Calu3 (cell line): ENCODE data around the gene ITSN2. TPM values are rescaled to one million over a fixed set of nuclear protein-coding genes. Genes with fewer than 3 reads are reported as not detected.

Experiments
- BruUV-seq: library from RNA; stranded (reverse); fragments of 400-500 nt; replicated peaks from 2 replicates; lab custom pipeline; 2021; lab: Mats Ljungman, UMichigan
- CTCF ChIA-PET: fragments of 300-600 bp; sonication (Branson Sonifier 250); formaldehyde crosslinking; loops from one replicate; lab custom pipeline; 2022; ENCODE audit warnings: antibody characterized with exemption; lab: Charles Lee
- DNase-seq: peaks from one replicate; pipeline ENCODE4 v3.0.0; 2022
- H3K27ac Mint-ChIP-seq: one replicate; pipeline ENCODE4 v1.8.0; 2022; ENCODE audit warnings: mixed read lengths; ENCODE audit not compliant: unreplicated experiment
- H3K27me3 Mint-ChIP-seq: one replicate; pipeline ENCODE4 v1.8.0; 2022; ENCODE audit warnings: mixed read lengths; ENCODE audit not compliant: unreplicated experiment
- H3K36me3 Mint-ChIP-seq: one replicate; pipeline ENCODE4 v1.8.0; 2022; ENCODE audit warnings: mild to moderate bottlenecking, moderate library complexity, mixed read lengths; ENCODE audit not compliant: insufficient read depth, unreplicated experiment
- H3K4me1 Mint-ChIP-seq: one replicate; pipeline ENCODE4 v1.8.0; 2022; ENCODE audit warnings: mild to moderate bottlenecking, low read depth, mixed read lengths; ENCODE audit not compliant: unreplicated experiment
- H3K4me3 Mint-ChIP-seq: one replicate; pipeline ENCODE4 v1.8.0; 2022; ENCODE audit warnings: mild to moderate bottlenecking, low read depth, moderate library complexity, mixed read lengths; ENCODE audit not compliant: unreplicated experiment
- H3K9me3 Mint-ChIP-seq: one replicate; pipeline ENCODE4 v1.8.0; 2022; ENCODE audit warnings: low read depth, mixed read lengths; ENCODE audit not compliant: unreplicated experiment
- intact Hi-C: fragments of 100-400 bp; cut with micrococcal nuclease; formaldehyde crosslinking; loops from one replicate; pipeline ENCODE4 v1.10.0; 2022; ENCODE audit not compliant: unreplicated experiment
- total RNA-seq: library from RNA; stranded (reverse); gene quantifications from 2 replicates; pipeline ENCODE4 v1.2.3, GENCODE V29; 2022
- TF ChIP-seq, protein P1 (sequence below): fragments of 200-600 bp; IDR thresholded peaks from one replicate; pipeline ENCODE4 v1.8.0; 2022; ENCODE audit warnings: antibody characterized with exemption; ENCODE audit not compliant: unreplicated experiment

Gene ITSN2
- total RNA-seq, 1 experiment from 2014 or later = 45.4 TPM

GRCh38 chr2:24272161-24272802 lies 88.1 kb downstream of the ITSN2 start:
- Mint-ChIP-seq H3K36me3 (peaks cover 6% of the 10 kb centered on the region), H3K9me3 (no peaks in the 10 kb centered on the region), H3K27ac (no peak overlapping the region), H3K4me3 (no peak overlapping the region), H3K4me1 (peaks cover 16% of the 10 kb centered on the region), H3K27me3 (no peaks in the 10 kb centered on the region)
- TF ChIP-seq, protein P1, sequence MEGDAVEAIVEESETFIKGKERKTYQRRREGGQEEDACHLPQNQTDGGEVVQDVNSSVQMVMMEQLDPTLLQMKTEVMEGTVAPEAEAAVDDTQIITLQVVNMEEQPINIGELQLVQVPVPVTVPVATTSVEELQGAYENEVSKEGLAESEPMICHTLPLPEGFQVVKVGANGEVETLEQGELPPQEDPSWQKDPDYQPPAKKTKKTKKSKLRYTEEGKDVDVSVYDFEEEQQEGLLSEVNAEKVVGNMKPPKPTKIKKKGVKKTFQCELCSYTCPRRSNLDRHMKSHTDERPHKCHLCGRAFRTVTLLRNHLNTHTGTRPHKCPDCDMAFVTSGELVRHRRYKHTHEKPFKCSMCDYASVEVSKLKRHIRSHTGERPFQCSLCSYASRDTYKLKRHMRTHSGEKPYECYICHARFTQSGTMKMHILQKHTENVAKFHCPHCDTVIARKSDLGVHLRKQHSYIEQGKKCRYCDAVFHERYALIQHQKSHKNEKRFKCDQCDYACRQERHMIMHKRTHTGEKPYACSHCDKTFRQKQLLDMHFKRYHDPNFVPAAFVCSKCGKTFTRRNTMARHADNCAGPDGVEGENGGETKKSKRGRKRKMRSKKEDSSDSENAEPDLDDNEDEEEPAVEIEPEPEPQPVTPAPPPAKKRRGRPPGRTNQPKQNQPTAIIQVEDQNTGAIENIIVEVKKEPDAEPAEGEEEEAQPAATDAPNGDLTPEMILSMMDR = no peak
- no peak for DNase-seq
- intact Hi-C loops = no loop called here
- BruUV-seq = no TSS peak
- CTCF ChIA-PET = no interaction called here

DNA sequence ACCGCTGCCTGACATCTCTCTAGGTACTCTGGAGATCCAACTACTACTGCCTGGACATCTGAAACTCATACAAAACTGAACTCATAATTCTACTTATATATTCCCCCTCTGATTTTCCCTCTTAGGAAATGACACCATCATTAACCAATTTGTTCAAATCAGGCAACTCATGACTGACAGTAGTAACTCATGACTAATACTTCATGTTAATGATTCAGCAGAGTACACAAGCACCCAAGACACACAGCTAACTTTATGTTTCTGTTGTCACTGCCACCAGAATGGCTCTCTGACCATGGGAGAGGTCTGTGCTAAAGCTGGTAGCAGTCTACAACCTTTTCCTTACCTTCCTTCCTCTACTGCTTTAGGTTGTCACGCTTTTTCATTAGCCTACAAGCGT lies 91.1 kb downstream of the ITSN2 start:
- H3K9me3 Mint-ChIP-seq = no peaks in the 10 kb centered on the region
- peak; percentile 17 for DNase-seq
- H3K27me3 Mint-ChIP-seq = no peaks in the 10 kb centered on the region
- CTCF ChIA-PET = interaction anchor here (0.6 kb wide), 1 partner anchor 327 kb away, joined by 13 read pairs; no protein-coding TSS in a partner anchor
- no TSS peak for BruUV-seq
- TF ChIP-seq, protein P1 = no peak
- peak overlapping the region; percentile 71 for H3K27ac Mint-ChIP-seq
- H3K4me3 Mint-ChIP-seq = no peak overlapping the region
- intact Hi-C loops = no loop called here
- peaks cover 16% of the 10 kb centered on the region for H3K4me1 Mint-ChIP-seq
- peaks cover 6% of the 10 kb centered on the region for H3K36me3 Mint-ChIP-seq

DNA sequence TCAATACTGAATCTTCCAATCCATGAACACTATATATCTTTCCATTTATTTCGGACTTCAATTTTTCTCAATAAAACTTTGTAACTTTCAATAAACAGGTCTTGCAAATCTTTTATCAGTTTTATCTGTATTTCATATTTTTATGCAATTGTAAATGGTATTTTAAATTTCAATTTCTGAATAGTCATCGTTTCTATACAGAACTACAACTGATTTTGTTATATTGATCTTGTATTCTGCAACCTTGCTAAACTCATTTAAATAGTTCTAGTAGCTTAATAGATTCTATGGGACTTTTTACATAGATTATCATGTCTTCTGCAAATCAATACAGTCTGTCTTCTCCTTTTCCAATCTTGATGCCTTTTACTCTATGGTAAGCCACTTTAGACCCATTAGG lies 95.1 kb downstream of the ITSN2 start:
- H3K36me3 Mint-ChIP-seq = no peaks in the 10 kb centered on the region
- peaks cover 23% of the 10 kb centered on the region for H3K4me1 Mint-ChIP-seq
- no peak for DNase-seq
- no peaks in the 10 kb centered on the region for H3K27me3 Mint-ChIP-seq
- no peaks in the 10 kb centered on the region for H3K9me3 Mint-ChIP-seq
- no TSS peak for BruUV-seq
- CTCF ChIA-PET = interaction anchor here (0.5 kb wide), 1 partner anchor 113 kb away, joined by 4 read pairs; no protein-coding TSS in a partner anchor
- TF ChIP-seq, protein P1 = no peak
- no peak overlapping the region for H3K4me3 Mint-ChIP-seq
- H3K27ac Mint-ChIP-seq = no peak overlapping the region
- intact Hi-C loops = no loop called here

- H3K4me3 Mint-ChIP-seq = no peak overlapping the region
- CTCF ChIA-PET = no interaction called here
- TF ChIP-seq, protein P1 = no peak
Observed at GRCh38 chr2:24262421-24262970, 97.8 kb downstream of the ITSN2 start.

More at GRCh38 chr2:24262421-24262970, 97.8 kb downstream of the ITSN2 start:
- H3K36me3 Mint-ChIP-seq = no peaks in the 10 kb centered on the region
- no peak overlapping the region for H3K27ac Mint-ChIP-seq
- no TSS peak for BruUV-seq
- no peak for DNase-seq
- intact Hi-C loops = no loop called here
- H3K4me1 Mint-ChIP-seq = peaks cover 7% of the 10 kb centered on the region
- no peaks in the 10 kb centered on the region for H3K27me3 Mint-ChIP-seq
- H3K9me3 Mint-ChIP-seq = no peaks in the 10 kb centered on the region
